Muscle of arm (tissue), 12 donors: ENCODE data around the gene LRRC4B. TPM values are rescaled to one million over a fixed set of nuclear protein-coding genes. Genes with fewer than 3 reads are reported as not detected.
A peak's percentile ranks its signal among the peaks of the same experiment; 100 is the strongest.
"Not testable (repeated sequence)": the region's sequence is repeated elsewhere in the genome, so short reads cannot be mapped to it uniquely, and the experiment has no call there.

Experiments used
- DNase-seq: peaks from one replicate; pipeline ENCODE4 v3.0.0-alpha.2; 2013
- polyA plus RNA-seq, 12 donors: library from polyadenylated mRNA; unstranded; fragments of 120-200 nt; gene quantifications; one replicate each; pipeline ENCODE4 v1.2.1, GENCODE V29; 2013; ENCODE audit not compliant: insufficient read length in 12 of 12

The LRRC4B gene
- polyA plus RNA-seq, 12 donors = 6.0 to 21.0 (median 8.7) TPM; not detected in 1

DNA sequence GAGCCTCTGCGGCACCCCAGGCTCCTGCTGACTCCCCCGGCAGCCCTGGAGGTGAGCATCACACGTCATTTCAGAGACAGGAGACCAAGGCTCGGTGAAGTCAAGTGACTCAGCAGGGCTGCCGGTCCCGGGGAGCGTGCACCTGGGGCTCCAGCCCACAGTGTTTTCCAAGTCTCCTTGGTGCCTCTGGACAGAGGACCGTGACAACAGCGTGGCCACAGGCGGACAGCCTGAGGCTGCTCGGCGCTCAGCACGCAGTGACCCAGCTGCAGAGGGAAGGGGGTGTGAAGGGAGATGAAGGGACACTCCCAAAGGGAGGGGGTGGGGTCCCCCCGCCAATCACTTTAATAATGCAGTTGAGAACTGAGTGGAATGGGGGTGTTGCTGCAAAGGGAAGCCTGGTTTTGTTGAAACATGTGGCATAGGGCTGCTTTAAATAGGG lies 37.0 kb downstream of the LRRC4B start:
- no peak for DNase-seq

DNA sequence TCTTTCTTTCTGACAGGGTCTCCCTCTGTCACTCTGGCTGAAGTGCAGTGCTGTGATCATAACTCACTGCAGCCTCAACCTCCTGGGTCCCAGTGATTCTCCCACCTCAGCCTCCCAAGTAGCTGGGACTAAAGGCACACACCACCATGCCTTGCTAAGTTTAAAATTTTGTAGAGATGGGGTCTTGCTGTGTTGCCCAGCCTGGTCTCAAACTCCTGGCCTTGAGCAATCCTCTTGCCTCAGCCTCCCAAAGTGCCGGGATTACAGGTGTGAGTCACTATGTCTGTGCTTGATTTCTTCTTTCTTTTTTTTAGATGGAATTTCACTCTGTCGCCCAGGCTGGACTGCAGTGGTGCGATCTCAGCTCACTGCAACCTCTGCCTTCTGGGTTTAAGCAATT lies 40.2 kb downstream of the LRRC4B start:
- DNase-seq = not testable (repeated sequence)

DNA sequence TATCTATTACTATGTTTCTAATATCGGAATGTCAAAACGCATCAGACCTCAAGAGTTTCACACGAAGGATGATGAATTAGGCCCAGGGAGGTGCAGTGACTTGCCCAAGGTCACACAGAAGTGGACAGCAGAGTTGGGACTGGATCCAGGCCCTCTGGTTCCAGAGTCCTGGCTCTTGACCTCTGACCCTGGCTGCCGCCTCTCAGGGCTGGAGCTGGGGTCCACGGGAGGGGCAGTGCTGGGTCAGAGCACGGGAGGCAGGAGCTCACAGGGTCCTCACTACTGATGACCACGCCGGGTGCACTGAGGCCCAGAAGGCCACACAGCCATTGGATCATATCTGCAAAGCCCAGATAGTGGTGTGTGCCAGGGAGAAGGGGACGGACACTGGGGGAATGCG lies 45.4 kb downstream of the LRRC4B start:
- DNase-seq = no peak

DNA sequence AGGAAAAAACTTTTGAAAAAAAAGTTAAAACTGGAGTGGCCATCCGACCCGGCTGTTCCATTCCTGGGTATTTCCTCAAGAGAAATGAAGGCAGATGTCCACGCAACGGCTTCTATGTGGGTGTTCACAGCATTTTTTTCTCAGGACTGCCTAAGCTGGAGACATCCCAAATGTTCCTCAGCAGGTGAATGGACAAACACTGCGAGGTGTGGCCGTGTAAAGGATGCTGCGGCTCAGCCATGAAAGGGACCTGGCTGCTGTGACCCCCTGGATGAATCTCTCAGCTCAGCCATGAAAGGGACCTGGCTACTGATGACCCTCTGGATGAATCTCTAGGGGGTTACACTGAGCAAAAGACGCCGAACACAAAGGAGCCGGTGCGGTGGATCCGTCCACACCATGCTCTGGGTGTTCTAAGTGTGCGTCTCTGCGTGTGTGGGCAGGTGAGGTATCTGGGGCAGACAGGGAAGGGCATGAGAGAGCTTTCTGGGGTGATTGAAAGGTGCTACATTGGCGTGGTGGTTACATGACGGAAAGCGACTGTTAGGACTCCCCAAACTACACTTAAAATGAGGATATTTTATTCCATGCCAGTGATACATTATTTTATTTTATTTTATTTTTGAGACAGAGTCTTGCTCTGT lies 47.3 kb downstream of the LRRC4B start:
- DNase-seq = no peak

DNA sequence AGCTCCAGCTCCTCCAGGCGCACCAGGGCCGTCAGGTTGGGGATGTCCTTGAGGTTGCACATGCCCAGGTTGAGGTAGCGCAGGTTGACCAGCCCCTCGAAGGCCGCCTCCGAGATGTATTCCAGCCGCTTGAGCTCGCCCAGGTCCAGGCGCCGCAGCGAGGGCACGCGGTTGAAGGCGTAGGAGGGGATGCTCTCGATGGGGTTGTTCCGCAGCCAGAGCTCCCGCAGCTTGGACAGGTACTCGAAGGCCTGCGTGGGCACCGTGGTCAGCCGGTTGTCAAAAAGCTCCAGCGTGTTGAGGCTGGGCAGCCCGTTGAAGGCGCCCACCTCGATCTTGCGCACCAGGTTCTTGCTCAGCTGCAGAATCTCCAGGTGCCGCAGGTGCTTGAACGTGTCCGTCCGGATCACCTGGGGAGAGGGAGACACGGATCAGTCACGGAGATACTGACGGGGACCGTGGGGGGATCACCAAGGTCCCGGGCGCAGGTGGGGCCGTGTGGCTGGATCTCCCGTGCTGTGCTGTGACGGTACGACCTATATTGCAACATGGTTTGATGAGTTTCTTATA lies 49.1 kb downstream of the LRRC4B start:
- DNase-seq = no peak

DNA sequence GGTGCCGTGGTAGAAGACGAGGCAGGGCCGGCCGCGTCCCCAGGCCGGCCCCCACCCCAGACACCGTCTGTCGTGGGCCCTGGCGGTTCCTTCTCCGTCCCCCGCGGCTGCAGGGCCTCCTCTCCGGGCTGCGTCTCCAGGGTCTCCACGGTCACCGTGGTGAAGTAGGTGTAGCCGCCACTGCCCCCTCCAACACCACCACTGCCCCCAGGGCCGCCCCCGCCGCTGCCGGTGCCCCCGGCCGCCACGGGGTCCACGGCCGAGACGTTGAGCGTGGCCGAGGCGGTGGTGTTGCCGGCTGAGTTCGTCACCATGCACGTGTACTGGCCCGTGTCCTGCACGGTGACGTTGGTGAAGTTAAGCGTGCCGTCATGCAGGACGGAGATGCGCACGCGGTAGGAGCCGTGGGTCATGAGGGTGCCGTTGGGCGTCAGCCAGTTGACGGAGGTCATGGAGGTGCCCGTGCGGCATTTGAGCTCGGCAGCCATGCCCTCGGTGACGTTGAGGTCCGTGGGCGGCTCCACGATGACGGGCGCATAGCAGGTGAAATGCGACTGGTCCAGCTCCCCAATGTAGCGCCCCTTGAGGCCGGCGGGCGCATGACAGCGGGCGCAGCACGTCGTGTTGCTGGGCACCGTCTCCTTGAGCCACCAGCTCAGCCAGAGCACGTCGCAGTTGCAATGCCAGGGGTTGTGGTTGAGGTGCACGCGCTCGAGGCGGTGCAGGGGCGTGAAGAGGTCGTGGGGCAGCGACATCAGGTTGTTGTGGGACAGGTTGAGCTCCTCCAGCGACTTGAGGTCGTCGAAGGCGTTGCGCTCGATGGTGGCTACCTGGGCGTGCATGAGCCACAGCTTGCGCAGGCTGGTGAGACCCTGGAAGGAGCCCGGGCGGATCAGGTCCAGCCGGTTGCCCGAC lies 49.9 kb downstream of the LRRC4B start:
- no peak for DNase-seq

DNA sequence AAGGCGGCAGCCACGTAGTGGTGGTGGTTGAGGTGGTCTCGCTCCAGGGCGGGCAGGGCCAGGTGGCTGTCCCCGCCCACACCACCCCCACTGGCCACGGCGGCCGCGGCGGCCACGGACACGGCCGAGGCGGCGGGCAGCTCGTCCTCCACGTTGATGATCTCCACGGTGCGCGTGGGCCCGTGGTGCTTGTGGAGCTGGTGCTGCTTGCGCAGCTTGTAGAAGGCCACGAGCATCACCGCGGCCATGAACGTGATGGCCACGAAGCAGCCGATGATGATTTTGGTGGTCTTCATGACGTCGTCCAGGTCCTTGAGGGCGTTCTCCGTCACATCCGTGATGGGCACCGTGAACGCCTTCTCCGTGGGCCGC lies 50.5 kb downstream of the LRRC4B start:
- no peak for DNase-seq

DNA sequence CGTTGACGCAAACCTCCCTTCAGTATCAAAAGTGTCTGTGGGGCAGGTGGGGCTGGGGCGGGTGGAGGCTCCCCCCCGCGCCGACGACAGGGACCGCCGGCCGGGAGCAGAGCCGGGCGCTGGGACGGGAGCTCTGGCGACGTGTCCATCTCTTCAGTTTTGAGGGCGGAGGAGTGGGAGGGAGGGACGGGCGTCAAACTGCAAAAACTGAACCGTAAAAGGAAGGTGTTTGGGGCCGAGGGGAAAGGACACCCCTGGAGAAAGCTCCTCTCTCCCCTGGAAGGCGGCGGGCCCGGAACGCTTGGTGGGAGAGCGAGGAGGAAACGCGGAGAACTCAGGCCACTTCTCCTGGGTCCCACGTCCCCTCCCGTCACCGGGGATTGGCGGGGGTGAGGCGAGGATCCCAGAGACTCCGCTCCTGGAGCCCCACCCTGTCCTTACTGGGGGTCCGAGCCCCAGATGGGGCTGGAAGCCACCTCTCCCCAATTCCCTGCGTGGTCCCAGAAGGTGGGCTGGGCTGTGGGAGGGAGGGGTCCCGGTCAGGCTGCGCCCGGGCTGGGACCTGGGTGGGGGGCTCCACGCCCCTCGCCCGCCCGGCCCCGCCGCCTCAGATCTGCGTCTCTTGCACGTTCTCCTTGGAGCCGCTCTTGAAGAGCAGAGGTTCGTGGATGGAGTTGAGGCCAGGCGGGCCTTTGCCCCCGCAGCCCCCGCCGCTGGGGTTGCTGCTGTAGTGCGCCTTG lies 51.1 kb downstream of the LRRC4B start:
- DNase-seq = no peak

DNA sequence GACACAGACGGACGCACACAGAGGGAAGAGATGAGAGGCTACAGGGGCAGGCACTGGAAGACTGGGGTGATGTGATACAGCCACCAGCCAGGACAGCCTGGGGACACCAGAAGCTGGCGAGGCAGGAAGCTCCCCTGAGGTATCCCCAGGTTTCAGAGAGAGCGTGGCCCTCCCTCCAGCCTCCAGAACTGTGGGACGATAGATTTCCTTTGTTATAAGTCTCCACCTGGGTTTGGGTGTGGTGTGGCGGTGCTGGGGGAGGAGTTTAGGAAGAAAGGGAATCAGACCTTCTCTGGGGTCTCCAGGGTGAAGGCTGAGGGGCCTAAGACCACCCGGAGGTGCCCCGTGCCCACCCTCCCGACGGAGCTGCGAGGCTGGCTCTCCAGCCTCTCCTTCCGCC lies 51.8 kb downstream of the LRRC4B start:
- no peak for DNase-seq

DNA sequence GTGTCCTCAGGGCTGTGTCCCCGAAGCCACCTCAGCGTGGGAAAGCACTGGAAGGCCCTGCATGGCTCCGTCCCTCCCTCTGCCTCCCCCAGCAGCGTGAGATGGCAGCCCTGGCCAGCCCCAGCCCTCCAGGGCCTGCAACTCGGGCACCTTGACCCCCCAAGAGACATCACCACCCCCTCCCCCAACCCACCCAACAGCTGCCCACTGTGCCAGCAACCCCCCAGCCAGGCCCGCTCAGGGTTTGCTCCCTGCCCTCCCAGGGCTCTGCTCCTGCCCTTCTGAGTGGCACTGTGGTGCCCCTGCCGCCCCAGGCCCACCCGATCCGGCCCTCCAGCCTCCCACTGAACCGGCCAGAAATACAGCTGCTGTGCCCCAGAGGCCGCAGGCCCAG lies 53.1 kb downstream of the LRRC4B start:
- no peak for DNase-seq

DNA sequence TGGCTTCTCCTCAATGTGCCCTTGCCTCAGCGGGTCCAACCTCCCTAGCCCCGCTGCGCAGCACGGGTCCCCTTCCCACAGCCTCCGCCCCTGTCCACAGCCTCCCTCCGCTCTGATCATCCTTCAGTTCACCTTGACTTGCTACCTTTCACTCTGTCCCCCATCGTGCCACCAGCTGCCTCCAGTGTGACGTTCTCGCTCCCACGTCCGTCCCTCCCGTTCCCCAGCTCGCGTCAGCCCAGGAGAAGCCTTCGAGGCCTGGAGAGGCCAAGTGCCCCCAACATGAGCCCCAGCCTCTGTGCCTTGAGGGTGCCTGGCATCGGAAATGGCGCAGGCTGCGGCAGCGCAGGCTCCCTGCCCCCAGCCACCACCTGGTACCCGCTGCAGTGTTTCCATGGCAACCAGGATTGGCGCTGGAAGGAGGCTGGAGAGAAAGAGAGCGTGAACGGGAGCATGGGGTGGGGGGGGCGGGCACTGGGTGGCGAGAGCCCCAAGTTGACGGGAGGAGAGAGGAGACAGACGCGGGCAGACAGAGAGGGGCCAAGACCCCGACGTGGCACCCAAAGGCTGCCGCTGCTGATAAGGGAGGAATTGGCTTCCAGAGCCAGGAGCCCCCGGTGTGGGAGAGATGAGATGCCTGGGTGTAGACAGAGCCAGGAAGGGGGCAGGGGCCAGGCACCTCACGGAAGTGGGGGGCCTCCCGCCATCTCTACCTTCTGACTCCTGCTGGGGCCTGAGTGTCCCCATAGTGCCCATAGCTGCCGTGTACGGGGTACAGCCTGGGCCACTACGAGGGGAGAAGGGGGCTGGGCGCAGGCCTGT lies 53.7 kb downstream of the LRRC4B start:
- DNase-seq = no peak

DNA sequence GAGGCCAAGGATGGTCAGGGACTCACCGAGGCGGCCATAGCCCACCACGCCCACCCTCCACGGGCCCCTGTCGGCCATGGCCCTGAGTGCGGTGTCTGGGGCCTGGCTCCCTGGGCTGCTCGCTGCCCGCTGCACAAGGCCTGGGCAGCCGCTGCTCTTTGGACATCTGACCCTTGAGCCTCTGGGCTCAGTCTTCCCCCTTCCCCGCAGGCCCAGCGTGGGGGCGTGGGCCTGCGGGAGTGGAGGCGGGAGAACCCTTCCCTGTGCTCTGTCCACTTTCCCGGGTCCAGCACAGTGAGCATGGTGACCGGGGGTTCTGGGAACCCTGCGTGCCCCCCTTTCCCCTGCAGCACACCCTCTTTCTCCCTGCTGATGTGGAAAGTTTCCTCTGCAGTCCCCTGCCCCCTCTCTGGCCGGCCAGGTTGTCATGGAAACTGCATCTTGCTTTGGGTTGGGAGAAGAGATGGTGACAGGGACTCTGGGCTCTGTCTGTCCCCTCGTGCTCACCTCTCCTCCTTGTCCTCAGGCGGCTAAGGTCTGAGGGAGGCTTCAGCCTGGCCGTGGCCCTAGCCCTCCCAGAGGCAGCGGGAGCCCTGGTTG lies 54.4 kb downstream of the LRRC4B start, which contains the start of gene ASPDH:
TSS of gene ASPDH (minus strand) at position 168 of the 600 bp plus-strand sequence. CDS start at position 78, 90 bp downstream.
- DNase-seq = no peak

DNA sequence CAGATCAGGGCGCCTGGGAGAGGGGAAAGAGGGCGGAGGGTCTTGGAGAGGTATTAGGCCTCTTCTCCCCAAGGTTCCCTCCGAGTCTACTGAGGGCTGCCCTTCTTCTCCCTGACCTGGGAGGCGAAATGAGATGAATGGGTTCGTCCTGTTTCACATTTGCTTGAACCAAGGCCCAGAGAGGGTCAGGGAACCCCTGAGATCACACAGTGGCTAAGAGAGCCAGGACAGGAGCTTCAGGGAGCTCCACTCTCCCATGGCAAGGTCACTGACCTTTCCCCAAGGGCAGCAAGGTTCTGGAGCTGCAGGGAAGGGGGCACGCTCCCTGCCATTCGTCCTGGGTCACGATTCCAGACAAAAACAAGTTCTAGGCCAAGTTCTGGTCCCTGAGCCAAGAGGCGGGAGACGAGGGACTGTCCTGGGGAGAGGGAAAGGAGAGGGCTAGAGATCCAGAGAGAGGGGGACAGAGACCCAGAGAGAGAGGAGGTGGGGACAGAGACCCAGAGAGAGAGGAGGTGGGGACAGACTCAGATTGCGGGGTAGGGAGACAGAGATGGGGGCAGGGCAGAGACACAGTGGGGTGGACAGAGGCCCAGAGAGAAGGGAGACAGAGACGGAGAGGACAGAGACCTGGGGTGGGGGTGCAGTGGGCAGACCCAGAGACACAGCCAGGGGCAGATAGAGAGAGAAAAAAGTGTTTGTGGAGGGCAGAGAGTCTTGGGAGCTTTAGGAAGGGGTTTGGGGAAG lies 55.1 kb downstream of the LRRC4B start:
- no peak for DNase-seq

DNA sequence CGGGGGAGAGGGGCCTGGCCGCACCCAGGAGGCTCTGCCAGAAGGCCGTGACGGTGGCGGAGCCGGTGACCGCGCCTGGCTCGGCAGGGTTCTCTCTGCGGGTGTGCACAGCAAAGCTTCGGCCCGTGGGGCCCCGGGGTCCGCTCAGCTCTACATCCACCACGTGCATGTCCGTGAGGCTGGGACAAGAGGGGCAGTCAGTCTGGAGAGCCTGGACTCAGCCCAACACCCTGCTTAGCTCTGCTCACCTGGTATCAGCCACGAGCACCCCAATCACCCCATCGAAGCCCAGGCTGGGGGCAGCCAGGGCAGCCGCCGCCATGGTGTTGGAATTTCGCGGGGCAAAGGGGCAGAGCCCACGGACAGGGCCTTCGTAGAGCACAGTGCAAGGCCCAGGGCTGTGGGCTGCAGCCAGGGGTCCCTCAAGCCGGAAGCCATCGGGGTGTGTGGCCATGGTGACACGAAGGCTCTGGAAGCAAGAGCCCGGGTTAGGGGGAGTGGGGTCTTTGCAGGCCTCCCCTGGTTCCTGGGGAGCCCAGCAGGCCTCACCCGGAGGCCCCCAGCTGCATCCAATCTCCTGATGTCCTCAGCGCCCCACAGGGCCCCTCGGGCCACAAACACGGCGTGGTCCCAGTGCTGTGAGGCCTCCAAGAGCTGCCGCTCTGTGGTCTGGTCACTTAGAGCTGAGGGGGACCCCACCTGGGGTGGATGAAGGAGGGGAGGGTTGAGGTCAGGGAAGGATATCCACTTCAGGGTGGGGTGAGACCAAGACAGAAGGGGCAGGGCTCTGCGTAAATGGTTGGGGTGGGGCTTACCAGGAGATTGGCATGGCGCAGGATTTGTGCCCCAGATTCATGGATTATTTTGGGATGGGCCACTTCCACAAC lies 55.9 kb downstream of the LRRC4B start:
- no peak for DNase-seq

DNA sequence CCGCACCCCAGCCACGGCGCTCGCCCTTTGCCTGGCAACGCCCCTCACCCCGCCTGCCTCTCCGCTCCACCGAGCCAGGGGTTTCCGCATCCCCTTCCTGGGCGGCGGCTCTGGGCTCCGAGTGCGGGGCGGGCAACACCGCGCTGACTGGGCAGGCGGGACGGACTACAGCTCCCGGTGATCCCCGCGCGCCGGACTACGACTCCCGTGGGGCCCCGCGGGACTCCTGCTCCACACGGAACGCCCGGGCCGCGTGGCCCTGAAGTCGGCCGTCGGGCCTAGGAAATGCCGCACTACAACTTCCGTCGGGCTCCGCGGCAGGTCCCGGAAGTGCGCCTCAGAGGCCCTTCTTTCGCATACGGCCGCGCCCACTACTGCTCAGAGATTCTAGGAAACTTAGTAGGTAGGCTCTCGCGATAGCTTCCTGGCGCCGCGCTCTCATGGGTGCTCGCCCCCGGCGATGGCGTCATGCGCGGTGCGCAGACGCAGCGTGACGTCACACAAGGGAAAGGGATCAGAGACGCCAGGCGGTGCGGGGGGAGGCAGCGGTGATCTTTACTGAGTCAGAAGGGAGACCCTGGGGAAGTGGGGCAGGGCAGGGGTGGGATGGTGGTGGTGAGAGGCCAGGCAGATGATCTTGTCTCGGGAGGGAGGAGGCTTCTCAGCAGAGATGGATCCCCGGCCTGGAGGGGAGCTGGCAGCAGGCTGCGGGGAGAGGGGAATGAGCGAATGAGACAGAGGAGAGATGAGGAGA lies 57.0 kb downstream of the LRRC4B start, which contains the start of gene JOSD2:
TSS of gene JOSD2 (minus strand) at position 123 of the 754 bp plus-strand sequence. CDS start 760 bp downstream, outside the sequence.
- peak; percentile 99 for DNase-seq

DNA sequence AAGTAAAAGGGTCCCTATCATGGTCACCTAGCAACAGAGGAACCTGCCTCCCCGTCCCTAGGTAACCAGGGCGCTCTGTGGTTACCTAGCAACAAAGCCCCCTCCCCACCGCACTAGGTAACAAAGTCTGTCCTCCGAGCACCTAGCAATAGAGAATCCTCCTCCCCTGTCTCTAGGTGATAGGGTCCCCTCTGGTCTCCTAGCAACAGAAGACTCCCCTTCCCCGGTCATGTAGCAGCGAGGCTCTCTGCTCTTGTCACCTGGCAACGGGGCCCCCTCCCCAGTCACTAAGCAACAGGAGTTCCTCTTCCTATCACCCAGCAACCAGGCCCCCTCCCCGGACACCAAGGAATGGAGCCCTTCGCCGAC lies 57.6 kb downstream of the LRRC4B start:
- DNase-seq = no peak

DNA sequence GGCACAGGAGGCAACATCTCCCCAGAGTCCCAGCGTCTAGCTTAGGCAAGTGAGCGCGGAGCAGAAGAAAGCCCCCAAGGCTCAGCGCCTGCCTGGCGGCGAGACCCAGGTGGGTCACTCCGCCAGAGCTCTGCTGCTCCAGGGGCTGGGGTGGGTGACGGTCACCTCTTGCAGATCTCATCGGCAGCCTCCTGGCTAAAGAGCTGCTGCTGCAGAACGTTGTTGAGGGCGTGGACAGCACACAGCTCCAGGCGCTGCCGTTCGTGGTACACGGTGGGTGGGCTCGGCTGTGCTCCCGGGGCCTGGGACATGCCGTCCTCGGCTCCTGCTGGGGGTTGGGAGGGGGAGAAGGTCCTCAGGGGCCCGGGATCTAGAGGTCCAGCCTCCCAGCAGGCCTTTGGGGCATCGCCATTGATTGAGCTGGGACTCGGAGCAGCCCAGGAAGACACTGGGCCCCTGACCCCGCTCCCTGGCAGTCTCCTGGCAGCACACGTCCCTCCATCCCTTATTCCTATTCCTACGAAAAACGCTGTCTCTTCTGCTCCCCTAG lies 58.0 kb downstream of the LRRC4B start:
- no peak for DNase-seq

DNA sequence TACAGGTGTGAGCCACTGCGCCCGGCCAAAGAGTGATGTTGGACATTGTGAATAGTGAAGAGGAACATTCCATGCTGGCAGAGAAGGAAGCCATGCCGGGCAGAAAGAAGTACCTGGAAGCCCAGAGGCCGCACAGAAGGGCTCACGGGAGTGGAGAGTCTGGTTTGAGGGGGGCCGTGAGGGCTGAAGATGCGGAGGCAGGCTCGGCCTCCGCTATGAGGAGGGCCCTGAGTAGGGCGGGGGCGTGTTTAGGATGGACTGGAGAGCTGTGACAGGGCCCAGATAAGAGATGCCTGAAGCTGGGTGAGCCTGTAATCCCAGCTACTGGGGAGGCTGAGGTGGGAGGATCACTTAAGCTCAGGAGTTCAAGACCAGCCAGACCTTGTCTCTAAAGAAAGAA lies 58.9 kb downstream of the LRRC4B start:
- no peak for DNase-seq
